Type B pancreatic cell (in vitro differentiated cells): ENCODE data around the gene SEL1L3. TPM values are rescaled to one million over a fixed set of nuclear protein-coding genes. Genes with fewer than 3 reads are reported as not detected.

Experiments used
- DNase-seq: peaks from one replicate; pipeline ENCODE4 v3.0.0; 2021; ENCODE audit warnings: mixed read lengths; ENCODE audit not compliant: unreplicated experiment; ENCODE audit errors: extremely low spot score
- H3K27ac Mint-ChIP-seq: 2 replicates; pipeline ENCODE4 v1.8.0; 2021; ENCODE audit warnings: mild to moderate bottlenecking, mixed read lengths
- H3K27me3 Mint-ChIP-seq: 2 replicates; pipeline ENCODE4 v1.8.0; 2021; ENCODE audit warnings: mixed read lengths
- H3K36me3 Mint-ChIP-seq: 2 replicates; pipeline ENCODE4 v1.8.0; 2021; ENCODE audit warnings: mixed read lengths
- H3K4me1 Mint-ChIP-seq: one replicate; pipeline ENCODE4 v1.8.0; 2021; ENCODE audit warnings: mixed read lengths; ENCODE audit not compliant: unreplicated experiment
- H3K4me3 Mint-ChIP-seq: 2 replicates; pipeline ENCODE4 v1.8.0; 2021; ENCODE audit warnings: mild to moderate bottlenecking, mixed read lengths
- H3K9me3 Mint-ChIP-seq: 2 replicates; pipeline ENCODE4 v1.8.0; 2021; ENCODE audit warnings: mixed read lengths
- CTCF ChIP-seq: fragments of 200-600 bp; sonication (generic); conservative IDR thresholded peaks from 2 replicates; pipeline ENCODE4 v1.5.0; 2021; ENCODE audit warnings: antibody characterized with exemption, mild to moderate bottlenecking
- total RNA-seq: library from RNA; stranded (reverse); gene quantifications from 2 replicates; pipeline ENCODE4 v1.2.1, GENCODE V29; 2021; ENCODE audit warnings: low replicate concordance

Gene SEL1L3
- total RNA-seq, 1 donor from 2014 or later = 28.2 TPM

DNA sequence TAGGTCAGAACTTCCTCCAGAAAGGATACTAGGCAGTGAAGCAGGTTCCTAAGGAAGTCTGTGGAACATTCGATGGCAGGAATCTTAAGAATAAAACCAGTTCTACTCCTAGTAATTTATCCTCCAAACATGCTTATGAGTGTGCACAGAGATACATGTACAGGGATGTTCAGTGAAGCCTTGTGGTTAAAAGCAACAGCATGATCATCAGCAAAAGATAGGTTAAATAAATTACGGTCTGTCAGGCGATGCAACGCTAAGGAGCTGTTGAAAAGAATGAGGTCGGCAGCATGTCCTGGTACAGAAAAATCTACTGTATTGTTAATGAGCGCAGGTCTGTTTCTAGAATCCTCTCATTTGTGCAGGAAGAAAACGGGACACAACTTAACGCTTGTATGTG, 23.6 kb downstream of the SEL1L3 start:
- DNase-seq = no peak
- no peak overlapping the region for H3K4me3 Mint-ChIP-seq
- H3K27ac Mint-ChIP-seq = no peak overlapping the region
- H3K27me3 Mint-ChIP-seq = no peaks in the 10 kb centered on the region
- no peak for TF ChIP-seq CTCF
- peaks cover 13% of the 10 kb centered on the region for H3K4me1 Mint-ChIP-seq
- H3K9me3 Mint-ChIP-seq = no peaks in the 10 kb centered on the region
- H3K36me3 Mint-ChIP-seq = peaks cover 6% of the 10 kb centered on the region

DNA sequence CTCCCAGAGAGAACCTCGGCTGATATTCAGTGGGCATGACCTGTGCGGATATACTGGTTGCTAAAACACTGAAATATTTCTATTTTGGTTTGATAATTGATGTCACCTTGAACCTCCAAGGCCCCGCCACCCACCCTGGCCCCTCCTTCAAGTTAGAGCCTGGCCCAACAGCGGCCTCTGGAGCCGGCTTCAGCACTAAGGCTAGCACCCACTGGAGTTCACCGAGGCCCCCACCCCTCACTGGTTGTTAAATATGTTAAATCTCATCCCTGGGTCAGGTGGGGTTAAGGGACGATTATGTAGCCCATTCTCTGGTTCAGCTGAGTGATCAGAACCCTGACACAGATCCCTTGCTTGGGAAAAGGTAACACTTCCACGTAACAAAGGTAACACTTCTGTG, 24.3 kb downstream of the SEL1L3 start:
- H3K36me3 Mint-ChIP-seq = peaks cover 6% of the 10 kb centered on the region
- H3K4me3 Mint-ChIP-seq = no peak overlapping the region
- peaks cover 14% of the 10 kb centered on the region for H3K4me1 Mint-ChIP-seq
- DNase-seq = no peak
- H3K27me3 Mint-ChIP-seq = no peaks in the 10 kb centered on the region
- no peak for TF ChIP-seq CTCF
- no peaks in the 10 kb centered on the region for H3K9me3 Mint-ChIP-seq
- no peak overlapping the region for H3K27ac Mint-ChIP-seq

GRCh38 chr4:25837107-25837506, 25.7 kb downstream of the SEL1L3 start:
- Mint-ChIP-seq H3K27ac (no peak overlapping the region), H3K4me1 (peaks cover 10% of the 10 kb centered on the region), H3K9me3 (no peaks in the 10 kb centered on the region), H3K4me3 (no peak overlapping the region), H3K36me3 (peaks cover 13% of the 10 kb centered on the region), H3K27me3 (no peaks in the 10 kb centered on the region)
- TF ChIP-seq CTCF = no peak
- DNase-seq = no peak

- H3K27ac Mint-ChIP-seq = no peak overlapping the region
- H3K9me3 Mint-ChIP-seq = no peaks in the 10 kb centered on the region
- peaks cover 13% of the 10 kb centered on the region for H3K36me3 Mint-ChIP-seq
- peaks cover 10% of the 10 kb centered on the region for H3K4me1 Mint-ChIP-seq
- no peak overlapping the region for H3K4me3 Mint-ChIP-seq
- DNase-seq = no peak
- no peaks in the 10 kb centered on the region for H3K27me3 Mint-ChIP-seq
- no peak for TF ChIP-seq CTCF
Measured at GRCh38 chr4:25835384-25835783, 27.4 kb downstream of the SEL1L3 start.

DNA sequence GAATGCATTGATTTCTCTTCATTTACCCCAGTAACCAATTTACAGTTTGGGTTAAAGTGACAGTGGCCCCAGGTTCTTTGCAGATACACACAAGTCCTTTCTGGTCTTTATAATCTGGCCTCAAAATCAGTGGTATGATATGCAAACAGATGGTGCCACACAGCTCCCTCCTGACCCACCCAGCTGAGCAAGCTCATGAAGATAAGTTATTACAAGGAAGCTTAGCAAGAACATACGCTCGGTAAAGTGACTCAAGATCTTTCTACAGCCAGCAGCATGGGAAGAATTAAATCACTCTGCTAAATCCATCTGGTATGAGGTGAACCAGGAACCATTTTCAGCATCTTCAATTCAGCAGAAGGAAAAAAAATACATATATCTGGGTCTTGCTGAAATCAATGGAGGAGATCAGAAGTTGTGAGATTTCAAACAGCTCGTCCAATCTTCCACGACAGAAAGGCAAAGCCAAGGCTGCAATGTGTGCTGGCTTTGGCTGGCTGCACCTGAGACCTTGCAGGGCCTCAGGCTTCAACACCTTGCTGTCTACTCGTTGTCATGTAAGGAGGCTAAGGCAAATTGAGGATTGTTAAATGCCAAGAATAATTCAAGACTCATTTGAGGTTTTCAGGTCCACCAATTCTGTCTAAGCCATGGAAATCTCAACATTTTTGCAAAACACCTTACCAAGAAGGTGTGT, 28.2 kb downstream of the SEL1L3 start:
- no peaks in the 10 kb centered on the region for H3K27me3 Mint-ChIP-seq
- TF ChIP-seq CTCF = no peak
- peaks cover 13% of the 10 kb centered on the region for H3K36me3 Mint-ChIP-seq
- DNase-seq = no peak
- no peak overlapping the region for H3K27ac Mint-ChIP-seq
- H3K4me3 Mint-ChIP-seq = no peak overlapping the region
- H3K4me1 Mint-ChIP-seq = peaks cover 10% of the 10 kb centered on the region
- H3K9me3 Mint-ChIP-seq = no peaks in the 10 kb centered on the region
